HG03139 (cell line): Measurements from ENCODE around the gene HES5.

ENCODE experiments used
- ATAC-seq: cut with Tn5 transposase; IDR thresholded peaks from one replicate; pipeline ENCODE4 v1.9.1; 2021; ENCODE audit not compliant: unreplicated experiment

Gene HES5

DNA sequence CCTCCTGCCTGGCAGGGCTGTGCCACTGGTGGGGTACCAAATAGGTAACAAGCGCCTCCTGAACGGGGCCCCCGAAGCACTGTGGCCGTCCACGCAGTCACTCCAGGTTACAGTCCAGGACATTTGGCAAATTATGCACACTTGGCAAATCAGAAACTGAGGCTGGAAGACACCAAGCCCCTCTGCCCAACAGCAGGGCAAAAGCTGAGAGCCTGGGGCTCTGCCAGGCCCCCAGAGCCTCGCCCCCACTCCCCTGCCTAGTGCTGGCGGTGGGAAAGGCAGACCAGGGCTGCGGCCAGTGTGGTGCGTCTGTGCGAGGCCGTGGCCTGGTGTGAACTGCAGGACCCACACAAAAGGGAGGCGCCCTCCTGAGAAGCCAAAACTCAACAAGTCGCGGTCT lies 13.1 kb downstream of the HES5 start:
- no peak for ATAC-seq

DNA sequence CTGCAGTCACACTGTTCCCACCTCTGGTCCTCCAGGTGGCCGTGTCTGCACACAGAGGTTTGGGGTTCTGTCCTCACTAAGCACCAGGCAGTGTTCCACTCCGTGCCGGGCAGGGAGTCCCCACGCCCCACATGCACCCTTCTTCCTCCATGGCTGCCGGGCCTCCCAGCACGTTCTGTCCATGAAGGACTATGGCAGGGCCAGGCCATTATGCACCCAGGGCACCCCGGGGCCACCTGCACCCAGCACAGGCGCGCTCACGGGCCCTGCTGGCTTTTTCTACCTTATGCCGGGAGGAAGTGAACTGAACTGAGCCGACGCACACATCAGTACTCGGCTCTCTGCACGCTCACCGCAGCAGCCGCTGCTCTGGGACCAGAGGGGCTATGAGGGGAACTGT lies 13.9 kb downstream of the HES5 start:
- ATAC-seq = no peak

DNA sequence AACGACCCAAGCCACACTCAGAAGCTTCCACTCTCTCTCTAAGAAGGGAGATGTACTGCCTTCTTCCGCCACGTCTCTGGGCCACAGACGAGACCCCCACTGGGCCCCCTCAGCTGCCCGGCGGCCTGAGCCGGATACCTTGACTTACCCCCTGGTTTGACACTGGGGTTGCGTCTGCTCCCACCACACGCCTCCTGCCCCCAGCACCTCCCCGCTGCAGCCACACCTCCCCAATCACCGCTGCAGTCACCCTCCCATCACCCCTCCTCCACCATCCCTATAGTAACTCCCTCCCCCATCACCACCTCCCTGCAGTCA lies 14.3 kb downstream of the HES5 start:
- ATAC-seq = no peak

DNA sequence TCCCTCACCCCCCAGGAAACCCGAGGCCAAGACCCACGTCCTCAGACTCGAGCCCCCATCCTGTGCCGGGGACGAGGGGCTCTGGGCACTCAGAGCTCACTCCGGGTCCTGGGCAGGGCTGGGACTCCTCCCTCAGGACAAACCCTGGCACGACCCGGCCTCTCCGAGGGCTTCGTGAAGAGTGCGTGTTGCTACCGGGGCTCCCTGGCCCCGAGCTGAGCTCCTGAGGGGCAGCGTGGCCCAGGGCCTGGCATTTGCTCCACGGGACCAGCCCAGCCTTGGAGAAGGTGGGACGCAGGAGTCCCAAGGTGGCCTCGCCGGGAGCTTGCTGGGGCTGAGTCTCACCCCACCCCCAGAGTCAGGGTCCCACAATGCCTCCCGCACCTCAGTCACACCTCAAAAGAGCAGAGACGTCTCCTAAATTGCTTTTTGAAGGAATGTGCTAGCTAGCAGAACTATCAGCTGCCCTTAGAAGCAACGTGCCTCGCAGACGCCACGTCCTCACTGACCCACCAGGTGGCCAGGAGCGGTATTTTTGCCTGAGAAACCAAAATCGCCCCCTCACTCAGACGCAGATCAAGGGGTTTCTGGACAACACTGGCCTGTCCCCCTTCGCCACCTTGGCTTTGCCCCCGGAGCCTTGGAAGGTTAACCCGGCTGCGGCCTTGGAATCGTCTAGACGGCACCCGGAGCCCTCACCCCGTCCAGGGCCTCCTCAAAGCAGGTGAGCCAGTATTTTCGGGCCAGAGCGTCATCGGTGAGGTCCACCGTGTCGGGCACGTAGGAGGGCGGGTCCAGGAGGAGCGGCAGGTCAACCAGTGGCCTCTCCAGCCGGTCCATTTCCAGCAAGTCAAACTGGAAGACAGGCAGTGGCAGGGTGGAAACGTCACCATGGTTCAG lies 14.9 kb downstream of the HES5 start:
- no peak for ATAC-seq

DNA sequence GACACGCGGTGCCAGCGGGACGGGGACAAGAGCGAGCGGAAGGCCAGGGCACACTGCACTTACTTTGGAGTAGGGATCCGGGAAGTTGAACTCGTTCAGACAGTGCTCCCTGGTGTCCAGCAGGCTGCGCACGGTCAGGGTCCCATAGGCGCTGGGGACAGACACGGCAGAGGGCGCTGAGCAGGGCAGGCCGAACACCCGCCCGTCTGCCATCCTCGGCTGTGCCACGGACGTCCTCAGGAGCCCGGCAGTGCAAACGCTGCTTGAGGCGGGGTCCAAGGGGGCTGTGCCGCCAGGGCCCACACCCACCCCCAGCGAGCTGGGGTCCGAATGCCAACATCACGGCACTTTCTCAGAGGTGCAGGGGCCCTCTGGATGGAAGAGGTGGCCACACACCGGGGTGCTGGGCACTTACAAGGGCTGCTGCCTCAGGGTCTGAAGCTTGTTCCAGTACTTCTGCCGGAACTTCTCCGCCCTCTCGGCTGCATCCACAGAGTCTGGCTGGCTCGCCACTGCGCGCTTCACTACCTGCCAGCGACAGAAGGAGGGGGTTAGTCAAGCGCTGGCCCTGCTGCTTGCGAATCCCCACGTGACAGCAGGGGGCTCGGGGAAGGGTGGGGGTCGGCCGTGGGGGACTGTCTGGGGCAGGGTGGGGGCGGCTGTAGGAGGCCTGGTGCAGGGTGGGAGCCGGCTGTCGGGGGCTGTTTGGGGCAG lies 16.0 kb downstream of the HES5 start:
- ATAC-seq = no peak

DNA sequence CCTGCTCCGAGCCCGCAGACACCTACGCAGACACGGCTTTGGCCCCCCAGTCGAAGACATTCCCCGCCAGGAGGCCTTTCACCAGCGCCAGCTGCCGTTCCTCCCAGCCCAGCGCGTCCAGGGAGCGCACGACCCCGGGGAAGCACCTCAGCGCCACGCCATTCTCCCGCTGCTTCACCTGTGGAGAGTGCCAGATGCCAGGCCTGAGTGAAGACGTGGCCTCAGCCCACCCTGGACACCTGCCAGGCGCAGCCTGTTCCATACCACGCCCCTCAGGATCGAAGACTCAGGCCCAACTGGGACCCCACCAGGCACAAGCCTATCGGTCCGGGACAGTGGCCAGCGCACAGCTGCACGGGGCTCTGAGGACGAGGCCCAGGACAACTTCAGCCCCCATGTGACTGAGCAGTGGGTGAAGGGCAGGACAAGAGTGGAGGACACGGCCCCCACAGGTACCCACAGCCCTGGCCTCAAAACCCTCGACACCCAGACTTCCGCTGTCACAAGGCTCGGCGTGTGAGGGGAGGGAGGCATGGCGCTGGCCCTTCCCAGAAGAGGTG lies 17.1 kb downstream of the HES5 start:
- ATAC-seq = no peak

DNA sequence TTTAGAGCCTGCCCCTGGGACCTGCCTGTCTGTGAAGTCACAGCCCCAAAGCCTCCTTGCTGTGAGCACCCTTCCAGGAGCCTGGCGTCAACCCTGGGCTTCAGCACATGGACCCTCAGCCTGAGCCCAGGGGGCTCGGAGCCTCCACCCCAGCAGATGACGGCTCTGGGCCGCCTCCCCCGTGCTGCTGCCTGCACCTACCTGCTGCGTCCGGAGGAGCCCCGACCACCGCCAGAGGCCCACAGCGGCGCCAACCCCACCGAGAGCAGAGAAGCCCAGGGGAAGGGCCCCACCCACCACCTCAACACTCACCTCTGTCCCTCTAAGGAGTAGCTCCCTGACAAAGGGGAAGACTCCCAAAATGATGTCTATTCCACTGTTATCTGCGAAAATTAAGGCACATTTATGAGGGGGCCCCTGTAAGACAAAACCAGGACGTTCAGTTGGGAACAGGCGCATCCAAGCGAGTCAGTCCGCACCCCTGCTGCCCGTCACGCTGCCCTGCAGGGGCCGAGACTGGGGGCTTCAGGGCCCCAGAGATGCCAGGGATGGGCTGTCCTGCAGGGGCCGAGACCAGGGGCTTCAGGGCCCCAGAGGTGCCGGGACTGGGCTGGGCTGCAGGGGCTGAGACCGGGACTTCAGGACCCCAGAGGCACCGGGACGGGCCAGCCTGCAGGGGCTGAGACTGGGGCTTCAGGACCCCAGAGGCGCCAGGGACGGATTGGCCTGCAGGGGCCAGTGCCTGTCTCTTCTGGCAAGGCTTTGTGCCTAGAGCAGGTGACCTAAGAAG lies 19.5 kb downstream of the HES5 start:
- no peak for ATAC-seq

DNA sequence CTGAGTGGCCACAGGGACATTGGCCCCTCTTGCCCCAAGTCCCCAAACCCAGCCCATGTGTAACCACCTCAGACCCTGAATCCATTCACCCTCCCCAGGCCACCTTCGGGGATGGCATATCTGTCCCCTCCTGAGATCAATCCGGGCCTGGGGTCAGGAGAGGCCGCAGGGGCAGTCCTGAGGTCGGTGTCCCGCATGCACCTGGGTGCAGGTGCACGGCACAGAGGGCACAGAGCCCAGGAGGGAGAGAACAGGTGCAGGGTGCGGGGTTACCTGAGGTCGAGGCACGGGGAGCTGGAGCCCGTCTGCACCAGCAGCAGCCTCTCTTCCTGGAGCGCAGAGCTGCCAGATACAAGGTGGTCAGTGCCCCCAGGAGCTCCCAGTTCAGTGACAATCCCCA lies 20.5 kb downstream of the HES5 start:
- ATAC-seq = no peak

DNA sequence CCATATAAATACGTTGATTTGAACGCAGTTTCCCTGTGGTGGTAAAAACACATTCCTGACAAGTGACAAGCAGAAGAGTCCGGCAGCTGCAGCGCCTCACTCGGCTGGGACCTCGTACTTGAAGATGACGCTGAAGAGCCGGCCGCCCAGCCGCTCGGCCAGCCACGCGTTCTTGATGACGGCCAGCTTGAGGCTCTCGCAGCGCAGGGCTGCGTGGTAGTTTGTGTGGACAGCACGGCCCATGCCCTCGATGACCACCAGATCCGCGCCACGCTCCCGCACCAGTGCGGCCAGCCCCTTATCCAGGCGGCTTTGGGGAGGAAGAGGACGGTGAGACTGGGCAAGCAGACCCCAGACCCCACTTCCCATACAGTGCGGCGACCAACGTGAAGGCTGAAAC lies 21.3 kb downstream of the HES5 start:
- ATAC-seq = no peak

DNA sequence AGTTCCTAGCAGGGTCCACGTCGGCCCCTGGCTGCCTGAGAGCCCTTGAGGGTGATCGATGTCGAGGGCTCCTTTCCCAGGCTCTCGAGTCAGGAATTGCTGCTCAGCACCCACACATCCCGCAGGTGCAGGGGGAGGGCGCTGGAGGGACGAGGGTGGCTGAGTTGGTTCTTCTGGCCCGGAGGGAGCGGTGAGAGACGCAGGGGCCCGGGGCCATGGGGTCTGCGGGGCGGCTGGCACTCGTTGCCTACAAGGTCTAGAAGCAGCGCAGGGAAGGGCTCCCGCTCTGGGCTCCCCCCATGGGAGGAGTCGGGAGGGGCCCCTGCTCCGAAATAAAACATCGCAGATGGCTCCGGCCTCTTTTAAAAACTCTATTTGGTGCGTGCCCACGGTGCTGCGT lies 21.9 kb downstream of the HES5 start:
- no peak for ATAC-seq

DNA sequence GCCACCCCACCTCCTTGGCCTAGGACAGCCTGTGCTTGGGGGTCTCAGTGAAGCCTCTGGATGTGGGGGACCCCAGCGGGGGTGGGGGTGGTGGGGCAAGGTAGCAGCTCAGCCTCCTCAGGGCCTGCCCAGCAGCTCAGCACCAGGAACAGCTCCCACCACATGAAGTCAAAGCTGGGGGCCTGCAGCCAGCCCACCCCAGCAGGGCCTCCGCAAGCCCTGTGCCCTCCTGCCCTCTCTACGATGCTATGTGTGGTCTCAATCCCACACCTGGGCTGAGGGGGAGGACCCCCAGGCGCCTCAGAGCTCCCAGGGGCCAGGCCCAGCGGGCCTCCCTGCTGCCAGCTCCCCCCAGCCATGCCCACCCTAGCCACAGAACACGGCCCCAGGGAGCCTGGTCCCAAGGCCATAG lies 22.3 kb downstream of the HES5 start:
- ATAC-seq = no peak

DNA sequence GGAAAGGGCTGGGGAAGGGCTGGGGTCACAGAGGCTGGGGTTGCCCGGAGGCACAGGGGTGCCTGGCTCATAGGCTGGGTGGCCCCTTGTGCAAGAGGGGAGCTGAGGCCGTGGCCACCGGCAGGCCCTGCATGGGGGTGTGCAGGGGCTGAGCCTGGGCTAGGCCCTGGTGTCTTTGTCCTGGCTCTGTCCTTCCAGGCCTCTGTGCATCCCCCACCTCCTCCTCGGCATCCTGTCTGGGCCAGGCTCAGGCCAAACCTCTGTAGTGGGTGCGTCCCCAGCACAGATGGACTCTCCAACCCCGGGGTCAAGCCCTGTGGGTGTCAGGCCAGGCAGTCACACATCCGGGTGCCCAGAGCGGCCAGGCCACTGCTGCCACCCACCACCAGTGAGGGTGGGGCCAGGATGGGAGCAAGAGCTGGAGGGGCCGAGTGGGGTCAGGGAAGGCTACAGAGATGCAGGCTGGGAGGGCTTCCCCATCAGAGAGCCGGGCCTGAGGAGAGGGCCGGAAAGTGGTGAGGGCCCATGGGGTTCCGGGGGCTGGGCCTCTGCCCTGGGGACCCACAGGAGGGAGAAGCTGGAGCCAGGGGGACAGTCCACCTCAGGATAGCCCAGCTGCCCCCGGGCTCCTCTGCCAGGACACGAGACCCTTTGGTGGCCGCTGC lies 23.0 kb downstream of the HES5 start:
- no peak for ATAC-seq

DNA sequence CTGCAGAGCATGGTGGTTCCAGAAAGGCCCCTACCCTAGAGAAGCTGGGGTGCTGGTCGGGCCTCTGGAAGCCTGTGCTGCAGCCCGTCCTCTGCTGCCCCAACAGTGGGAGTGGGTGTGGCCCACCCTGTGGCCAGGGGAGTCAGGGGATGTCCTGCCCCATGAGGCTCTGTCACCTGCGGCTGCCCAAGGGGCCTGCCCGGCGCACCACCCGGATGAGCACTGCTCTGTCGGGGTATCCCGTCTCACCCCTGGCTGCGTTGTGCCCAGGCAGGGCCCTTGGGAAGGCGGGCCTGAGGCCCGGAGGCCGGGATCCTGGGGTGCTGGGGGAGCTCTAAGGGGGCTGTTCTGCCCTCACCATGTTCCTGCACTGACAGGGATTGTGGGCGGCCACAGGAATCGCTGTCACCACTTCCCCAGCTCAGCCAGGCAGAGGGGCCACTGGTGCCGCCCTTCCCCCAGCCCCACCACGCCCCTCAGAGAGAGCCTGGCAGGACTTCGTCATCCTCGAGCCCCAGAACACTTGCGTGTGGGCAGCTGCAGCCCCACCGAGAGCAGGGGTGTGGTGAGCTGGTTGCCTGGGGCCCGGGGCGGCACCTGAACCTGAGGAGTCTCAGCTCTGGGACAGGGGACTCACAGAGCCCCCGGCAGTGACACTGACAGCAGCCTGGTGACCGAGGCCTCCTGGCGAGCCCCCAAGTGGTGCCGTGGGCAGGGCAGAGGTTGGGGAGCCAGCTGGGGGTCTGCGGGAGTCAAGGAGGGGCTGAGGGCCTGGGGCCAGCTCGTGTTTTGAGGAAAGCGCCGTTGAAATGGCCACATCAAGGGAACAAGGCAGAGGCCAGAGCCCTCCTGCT lies 23.8 kb downstream of the HES5 start:
- no peak for ATAC-seq

DNA sequence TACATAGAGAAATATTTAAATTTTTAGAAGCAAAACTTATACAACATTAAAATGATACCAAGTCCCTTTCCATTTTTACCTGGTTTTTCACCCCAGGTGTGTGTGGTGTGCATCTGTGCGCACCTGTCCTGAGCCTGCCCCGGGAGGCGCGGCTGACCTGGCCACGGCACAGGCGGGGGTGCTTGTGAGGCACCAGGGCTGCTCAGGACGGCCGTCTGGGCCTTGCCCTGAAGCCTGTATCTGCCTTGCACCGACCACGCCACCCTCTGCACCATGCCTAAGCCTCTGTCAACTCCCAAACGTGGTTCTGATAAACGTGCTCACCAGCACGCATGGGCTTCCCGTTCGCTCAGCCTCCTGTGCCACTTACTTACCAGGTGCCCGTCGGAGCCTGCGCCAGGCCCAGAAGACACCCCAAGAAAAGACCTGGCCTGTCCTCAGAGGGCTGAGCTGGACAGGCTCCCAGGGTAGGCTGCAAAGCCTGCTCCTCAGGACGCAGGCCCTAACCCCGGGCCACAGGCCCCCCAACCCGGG lies 24.5 kb downstream of the HES5 start:
- ATAC-seq = no peak

DNA sequence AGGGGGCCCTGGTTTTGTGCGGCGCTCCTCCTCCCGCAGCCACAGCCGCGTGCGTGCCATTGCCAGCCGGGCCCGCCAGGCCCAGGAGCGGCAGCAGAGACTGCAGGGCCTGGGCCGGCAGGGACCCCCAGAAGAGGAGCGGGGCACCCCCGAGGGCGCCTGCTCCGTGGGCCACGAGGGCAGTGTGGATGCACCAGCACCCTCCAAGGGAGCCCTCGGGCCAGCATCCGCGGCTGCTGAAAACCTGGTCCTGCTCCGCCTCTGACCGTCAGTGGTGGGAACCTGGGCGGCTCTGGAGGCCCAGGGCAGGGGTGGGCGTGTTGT lies 25.2 kb downstream of the HES5 start:
- no peak for ATAC-seq

DNA sequence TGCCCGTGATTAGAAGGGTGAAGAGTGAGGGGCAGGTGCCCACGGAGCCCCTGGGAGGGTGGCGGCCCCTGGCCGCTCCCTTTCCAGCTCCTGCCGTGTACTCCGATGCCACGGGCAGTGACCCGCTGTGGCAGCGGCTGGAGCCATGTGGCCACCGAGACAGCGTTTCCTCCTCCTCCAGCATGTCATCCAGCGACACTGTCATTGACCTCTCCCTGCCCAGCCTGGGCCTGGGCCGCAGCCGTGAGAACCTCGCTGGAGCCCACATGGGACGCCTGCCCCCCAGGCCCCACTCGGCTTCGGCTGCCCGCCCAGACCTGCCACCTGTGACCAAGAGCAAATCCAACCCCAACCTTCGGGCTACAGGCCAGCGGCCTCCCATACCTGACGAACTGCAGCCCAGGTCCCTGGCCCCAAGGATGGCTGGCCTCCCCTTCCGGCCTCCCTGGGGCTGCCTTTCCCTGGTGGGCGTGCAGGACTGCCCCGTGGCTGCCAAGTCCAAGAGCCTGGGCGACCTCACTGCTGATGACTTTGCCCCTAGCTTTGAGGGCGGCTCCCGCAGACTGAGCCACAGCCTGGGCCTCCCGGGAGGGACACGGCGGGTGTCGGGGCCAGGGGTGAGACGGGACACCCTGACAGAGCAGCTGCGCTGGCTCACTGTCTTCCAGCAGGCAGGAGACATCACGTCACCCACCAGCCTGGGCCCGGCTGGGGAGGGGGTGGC lies 25.7 kb downstream of the HES5 start:
- no peak for ATAC-seq

DNA sequence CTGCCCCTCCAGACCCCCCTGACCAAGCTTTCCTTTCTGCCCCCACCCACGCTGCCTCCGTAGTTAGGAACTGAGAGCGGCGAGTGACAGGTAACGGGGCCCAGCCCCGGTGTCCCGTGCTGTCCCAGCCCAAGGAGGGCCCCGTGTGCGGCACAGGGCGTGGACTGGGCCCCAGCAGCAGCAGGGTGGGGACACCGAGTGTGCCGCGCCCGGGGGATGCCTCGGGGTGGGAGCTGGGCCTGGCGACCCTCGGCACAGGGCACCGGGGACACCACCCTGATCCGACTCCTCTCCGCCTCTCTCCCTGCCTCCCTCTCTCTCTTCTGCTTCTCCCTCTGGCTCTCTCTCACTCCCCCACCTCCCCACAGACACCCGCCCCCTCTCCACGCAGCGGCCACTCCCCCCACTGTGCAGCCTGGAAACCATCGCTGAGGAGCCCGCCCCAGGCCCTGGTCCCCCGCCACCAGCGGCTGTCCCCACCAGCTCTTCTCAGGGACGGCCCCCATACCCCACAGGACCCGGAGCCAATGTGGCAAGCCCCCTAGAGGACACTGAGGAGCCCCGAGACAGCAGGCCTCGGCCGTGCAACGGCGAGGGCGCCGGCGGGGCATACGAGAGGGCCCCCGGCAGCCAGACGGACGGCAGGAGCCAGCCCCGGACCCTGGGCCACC lies 26.4 kb downstream of the HES5 start:
- ATAC-seq = no peak

DNA sequence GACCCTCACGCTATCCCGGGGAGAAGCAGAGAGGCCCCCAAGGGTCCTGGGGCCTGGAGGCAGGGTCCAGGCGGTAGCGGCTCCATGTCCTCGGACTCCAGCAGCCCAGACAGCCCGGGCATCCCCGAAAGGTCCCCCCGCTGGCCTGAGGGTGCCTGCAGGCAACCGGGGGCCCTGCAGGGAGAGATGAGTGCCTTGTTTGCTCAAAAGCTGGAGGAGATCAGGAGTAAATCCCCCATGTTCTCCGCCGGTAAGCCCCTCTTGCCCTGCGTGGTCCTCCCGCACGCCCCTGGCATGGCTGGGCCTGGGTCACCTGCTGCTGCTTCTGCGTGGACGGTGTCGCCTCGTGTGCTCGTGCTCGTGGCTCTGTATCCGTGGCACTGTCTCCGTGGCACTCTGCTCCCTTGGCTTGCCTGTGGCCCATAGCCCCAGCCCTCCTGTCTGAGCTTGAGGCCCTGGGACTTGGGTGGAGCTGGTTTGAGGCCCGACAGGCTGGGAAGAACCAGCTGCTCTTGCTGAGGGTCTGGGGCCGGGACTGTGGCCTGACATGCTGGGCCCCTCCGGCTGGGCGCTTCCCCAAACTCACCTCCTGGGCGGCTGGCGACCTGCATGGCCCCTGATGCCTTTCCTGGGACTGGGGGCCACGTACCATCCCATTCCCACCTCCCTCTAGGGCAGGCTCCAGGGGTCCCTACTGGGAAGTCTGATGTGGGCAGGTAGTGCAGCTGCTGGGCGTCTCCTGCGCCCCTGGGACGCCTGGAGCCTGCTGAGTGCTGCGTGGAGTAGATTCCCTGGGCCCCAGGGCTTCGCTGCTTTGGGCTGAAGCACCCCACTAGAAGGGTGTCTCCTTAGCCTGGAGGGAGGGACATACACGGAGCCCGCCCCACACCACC lies 27.2 kb downstream of the HES5 start:
- ATAC-seq = no peak
